A673 (cell line): ENCODE results near the gene ARPC2. TPM values are rescaled to one million over a fixed set of nuclear protein-coding genes. Genes with fewer than 3 reads are reported as not detected.

Experiments
- BruUV-seq: library from RNA; stranded (reverse); fragments of 400-500 nt; replicated peaks from 2 replicates; lab custom pipeline; 2021; lab: Mats Ljungman, UMichigan
- CTCF ChIA-PET: fragments of 300-600 bp; sonication (Branson Sonifier 250); formaldehyde crosslinking; loops from one replicate; lab custom pipeline; 2022; ENCODE audit warnings: antibody characterized with exemption; lab: Charles Lee
- POLR2A ChIA-PET: fragments of 300-600 bp; sonication (Branson Sonifier 250); formaldehyde crosslinking; loops from one replicate; lab custom pipeline; 2022; ENCODE audit warnings: antibody characterized with exemption; ENCODE audit not compliant: low non-redundant PET; lab: Charles Lee
- DNase-seq: peaks from one replicate; pipeline ENCODE4 v3.0.0-alpha.2; 2015; ENCODE audit warnings: low spot score
- H3K27ac ChIP-seq: fragments of 200-600 bp; sonication (generic); 2 replicates; pipeline ENCODE4 v1.5.1; 2016; ENCODE audit warnings: mixed run types, low read depth, mild to moderate bottlenecking, mixed read lengths, antibody characterized with exemption, low read length; ENCODE audit not compliant: poor library complexity, severe bottlenecking
- H3K27me3 ChIP-seq: fragments of 200-600 bp; sonication (generic); replicated peaks from 2 replicates; pipeline ENCODE4 v1.6.1; 2017; ENCODE audit warnings: mixed run types, low read depth, mild to moderate bottlenecking, mixed read lengths, antibody characterized with exemption, low read length; ENCODE audit not compliant: insufficient read depth, poor library complexity
- H3K36me3 ChIP-seq: fragments of 200-600 bp; sonication (generic); 2 replicates; pipeline ENCODE4 v1.6.1; 2016; ENCODE audit warnings: mixed run types, mild to moderate bottlenecking, mixed read lengths, antibody characterized with exemption, low read length; ENCODE audit not compliant: insufficient read depth, poor library complexity, severe bottlenecking
- H3K4me1 ChIP-seq: fragments of 200-600 bp; sonication (generic); 2 replicates; pipeline ENCODE4 v1.6.1; 2017; ENCODE audit warnings: mixed run types, mild to moderate bottlenecking, mixed read lengths, antibody characterized with exemption, low read length; ENCODE audit not compliant: insufficient read depth, poor library complexity, severe bottlenecking
- H3K4me3 ChIP-seq: fragments of 200-600 bp; sonication (generic); 2 replicates; pipeline ENCODE4 v1.5.1; 2016; ENCODE audit warnings: low read depth, mixed run types, mild to moderate bottlenecking, mixed read lengths, low read length; ENCODE audit not compliant: poor library complexity, severe bottlenecking
- H3K9me3 ChIP-seq: fragments of 200-600 bp; sonication (generic); 2 replicates; pipeline ENCODE4 v1.6.1; 2016; ENCODE audit warnings: mixed run types, low read depth, mild to moderate bottlenecking, mixed read lengths, antibody characterized with exemption, low read length; ENCODE audit not compliant: poor library complexity, severe bottlenecking
- EZH2 ChIP-seq: fragments of 200-600 bp; sonication (generic); IDR thresholded peaks from 2 replicates; pipeline ENCODE4 v1.6.1; 2017; ENCODE audit warnings: borderline replicate concordance, low read depth, mild to moderate bottlenecking, mixed read lengths, antibody characterized with exemption, low read length; ENCODE audit not compliant: poor library complexity, severe bottlenecking
- intact Hi-C: fragments of 100-400 bp; cut with micrococcal nuclease; formaldehyde crosslinking; loops from one replicate; pipeline ENCODE4 v1.10.0; 2022; ENCODE audit not compliant: unreplicated experiment
- total RNA-seq: library from RNA; stranded (reverse); gene quantifications from 2 replicates; pipeline ENCODE4 v1.2.3, GENCODE V29; 2021
- TF ChIP-seq, protein P1 (sequence below): fragments of 300-800, 200-600 bp; sonication (generic); conservative IDR thresholded peaks from 2 replicates; pipeline ENCODE4 v1.5.1; 2017; ENCODE audit warnings: low read depth, mild to moderate bottlenecking, antibody characterized with exemption, low read length, moderate library complexity, mixed read lengths

The ARPC2 gene
- total RNA-seq, 1 experiment from 2014 or later = 291 TPM

DNA sequence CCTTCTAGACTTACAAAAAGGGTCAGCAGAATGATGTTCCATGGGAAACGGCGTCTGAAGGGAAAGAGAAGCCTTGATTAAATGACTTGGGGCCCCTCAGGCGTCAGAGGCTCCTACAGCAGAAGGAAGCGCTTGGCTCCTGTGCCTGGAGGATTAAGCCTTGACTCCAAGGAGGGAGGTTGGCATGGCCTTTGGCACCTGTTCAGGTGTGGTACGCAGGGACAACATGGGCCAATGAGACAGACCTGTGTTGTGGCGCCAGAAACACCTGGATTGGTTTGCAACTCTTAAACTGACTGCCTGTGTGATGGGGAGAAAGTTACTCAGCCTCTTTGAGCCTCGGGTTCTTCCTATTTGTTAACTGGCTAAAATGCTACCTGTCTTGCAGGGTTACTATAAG is 60.9 kb downstream of the ARPC2 start:
- no peaks in the 10 kb centered on the region for H3K9me3 ChIP-seq
- TF ChIP-seq, protein P1, sequence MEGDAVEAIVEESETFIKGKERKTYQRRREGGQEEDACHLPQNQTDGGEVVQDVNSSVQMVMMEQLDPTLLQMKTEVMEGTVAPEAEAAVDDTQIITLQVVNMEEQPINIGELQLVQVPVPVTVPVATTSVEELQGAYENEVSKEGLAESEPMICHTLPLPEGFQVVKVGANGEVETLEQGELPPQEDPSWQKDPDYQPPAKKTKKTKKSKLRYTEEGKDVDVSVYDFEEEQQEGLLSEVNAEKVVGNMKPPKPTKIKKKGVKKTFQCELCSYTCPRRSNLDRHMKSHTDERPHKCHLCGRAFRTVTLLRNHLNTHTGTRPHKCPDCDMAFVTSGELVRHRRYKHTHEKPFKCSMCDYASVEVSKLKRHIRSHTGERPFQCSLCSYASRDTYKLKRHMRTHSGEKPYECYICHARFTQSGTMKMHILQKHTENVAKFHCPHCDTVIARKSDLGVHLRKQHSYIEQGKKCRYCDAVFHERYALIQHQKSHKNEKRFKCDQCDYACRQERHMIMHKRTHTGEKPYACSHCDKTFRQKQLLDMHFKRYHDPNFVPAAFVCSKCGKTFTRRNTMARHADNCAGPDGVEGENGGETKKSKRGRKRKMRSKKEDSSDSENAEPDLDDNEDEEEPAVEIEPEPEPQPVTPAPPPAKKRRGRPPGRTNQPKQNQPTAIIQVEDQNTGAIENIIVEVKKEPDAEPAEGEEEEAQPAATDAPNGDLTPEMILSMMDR = no peak
- no peak for TF ChIP-seq EZH2
- POLR2A ChIA-PET = no interaction called here
- no TSS peak for BruUV-seq
- H3K27me3 ChIP-seq = no peaks in the 10 kb centered on the region
- DNase-seq = no peak
- H3K27ac ChIP-seq = no peak overlapping the region
- intact Hi-C loops = no loop called here
- H3K4me1 ChIP-seq = peaks cover 3% of the 10 kb centered on the region
- no peak overlapping the region for H3K4me3 ChIP-seq
- peaks cover 35% of the 10 kb centered on the region for H3K36me3 ChIP-seq
- CTCF ChIA-PET = no interaction called here

DNA sequence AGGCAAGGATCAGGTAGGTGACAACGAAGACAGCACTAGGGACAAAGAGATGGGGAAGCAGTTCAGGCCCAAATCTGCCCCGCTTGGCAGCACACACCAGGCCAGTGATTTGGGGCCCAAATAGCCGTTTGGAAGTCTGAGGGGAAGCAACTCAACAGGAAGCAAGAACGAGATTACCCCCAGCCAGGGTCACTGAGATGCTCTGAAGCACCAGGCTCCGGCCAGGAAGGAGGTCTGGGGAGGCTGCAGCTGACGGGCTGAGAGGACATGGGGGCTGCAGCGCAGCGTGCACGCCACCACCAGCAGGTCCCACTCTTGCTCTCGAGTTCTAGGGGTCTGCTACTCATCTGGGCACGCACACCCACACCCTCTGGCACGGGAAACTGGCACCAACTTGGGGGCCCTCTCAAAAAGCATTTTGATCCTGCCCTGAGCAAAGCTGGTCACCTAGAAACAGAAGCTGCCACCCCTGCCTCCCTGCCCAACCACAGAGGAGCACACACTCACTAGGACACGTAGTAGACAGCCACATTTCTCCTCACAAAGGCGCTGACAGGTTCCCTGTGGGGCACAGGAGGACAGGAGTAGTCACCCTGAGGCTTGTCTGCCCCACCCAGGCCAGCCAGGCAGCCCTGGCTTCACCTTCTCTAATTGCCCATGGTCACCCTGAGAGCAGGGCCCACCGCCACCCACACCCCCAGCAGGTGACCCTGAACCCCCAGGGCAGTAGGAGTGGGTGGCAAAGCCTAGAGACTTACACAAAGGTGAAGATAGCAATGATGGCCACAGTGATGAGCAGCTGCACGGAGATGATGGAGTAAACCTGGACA is 61.8 kb downstream of the ARPC2 start:
- no peaks in the 10 kb centered on the region for H3K4me1 ChIP-seq
- no peaks in the 10 kb centered on the region for H3K27me3 ChIP-seq
- no peak overlapping the region for H3K27ac ChIP-seq
- no TSS peak for BruUV-seq
- peaks cover 33% of the 10 kb centered on the region for H3K36me3 ChIP-seq
- H3K9me3 ChIP-seq = no peaks in the 10 kb centered on the region
- CTCF ChIA-PET = no interaction called here
- no peak overlapping the region for H3K4me3 ChIP-seq
- POLR2A ChIA-PET = no interaction called here
- TF ChIP-seq, protein P1 = no peak
- no peak for TF ChIP-seq EZH2
- DNase-seq = no peak
- intact Hi-C loops = no loop called here

DNA sequence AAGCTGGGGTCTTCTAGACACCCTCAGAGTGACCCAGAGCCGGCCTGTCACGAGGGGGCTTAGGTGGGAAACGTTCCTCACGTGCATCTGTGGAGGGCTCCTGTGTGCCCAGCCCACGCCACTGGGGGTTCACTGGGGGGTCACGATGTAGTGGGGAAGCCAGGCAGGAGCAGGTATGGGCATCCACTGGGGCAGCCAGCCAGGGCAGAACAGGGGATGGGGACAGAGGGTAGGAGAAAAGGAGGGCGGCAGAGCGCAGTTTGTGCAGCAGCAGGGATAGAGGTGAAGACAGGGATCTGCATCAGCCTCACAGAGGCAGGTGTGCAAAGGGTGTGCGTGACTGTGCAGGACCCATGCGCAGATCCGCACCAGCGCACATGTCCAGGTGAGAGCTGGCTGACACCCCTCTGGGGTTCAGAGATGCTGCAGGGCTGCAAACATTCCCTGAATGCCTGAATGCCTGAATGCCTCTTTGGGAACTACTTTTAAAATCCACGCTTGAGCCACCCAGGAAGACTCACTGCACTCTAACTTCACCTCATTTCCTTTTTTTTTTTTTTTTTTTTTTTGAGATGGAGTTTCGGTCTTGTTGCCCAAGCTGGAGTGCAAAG is 63.4 kb downstream of the ARPC2 start:
- Histone ChIP-seq H3K27me3 (no peaks in the 10 kb centered on the region), H3K9me3 (no peaks in the 10 kb centered on the region), H3K4me3 (no peak overlapping the region), H3K4me1 (no peaks in the 10 kb centered on the region), H3K27ac (no peak overlapping the region), H3K36me3 (peaks cover 18% of the 10 kb centered on the region)
- intact Hi-C loops = no loop called here
- POLR2A ChIA-PET = no interaction called here
- TF ChIP-seq EZH2 = no peak
- TF ChIP-seq, protein P1 = no peak
- CTCF ChIA-PET = no interaction called here
- no TSS peak for BruUV-seq
- no peak for DNase-seq
